GM23338 (cell line): ENCODE measurements around the gene KCNMA1. TPM values are rescaled to one million over a fixed set of nuclear protein-coding genes. Genes with fewer than 3 reads are reported as not detected.

Experiments
- ATAC-seq: fragments of 200-7000 bp; cut with Tn5 transposase; 3 replicates; pipeline ENCODE4 v1.9.1; 2020
- DNase-seq: peaks from one replicate; pipeline ENCODE4 v3.0.0-alpha.2; 2015; ENCODE audit warnings: low spot score
- H2AFZ ChIP-seq: fragments of 200-600 bp; sonication (generic); 2 replicates; pipeline ENCODE4 v1.8.0; 2016; ENCODE audit warnings: antibody characterized with exemption, mild to moderate bottlenecking, moderate library complexity
- H3F3A ChIP-seq: fragments of 200-600 bp; sonication (generic); replicated peaks from 2 replicates; pipeline ENCODE4 v1.8.0; 2017; ENCODE audit warnings: antibody characterized with exemption, mixed run types, low read depth
- H3K27ac ChIP-seq: fragments of 200-600 bp; sonication (generic); 2 replicates; pipeline ENCODE4 v1.6.1; 2016; ENCODE audit warnings: low read depth
- H3K27me3 ChIP-seq: fragments of 200-600 bp; sonication (generic); 2 replicates; pipeline ENCODE4 v1.8.0; 2016; ENCODE audit warnings: mild to moderate bottlenecking, mixed run types, moderate library complexity; ENCODE audit not compliant: insufficient read depth
- H3K36me3 ChIP-seq: fragments of 200-600 bp; sonication (generic); 2 replicates; pipeline ENCODE4 v1.8.0; 2016; ENCODE audit warnings: mild to moderate bottlenecking; ENCODE audit not compliant: insufficient read depth
- H3K4me1 ChIP-seq: fragments of 200-600 bp; sonication (generic); 2 replicates; pipeline ENCODE4 v1.8.0; 2016; ENCODE audit warnings: mild to moderate bottlenecking, moderate library complexity; ENCODE audit not compliant: insufficient read depth
- H3K4me2 ChIP-seq: fragments of 200-600 bp; sonication (generic); 2 replicates; pipeline ENCODE4 v1.7.1; 2017; ENCODE audit warnings: mixed run types
- H3K4me3 ChIP-seq: fragments of 200-600 bp; sonication (generic); 2 replicates; pipeline ENCODE4 v1.6.1; 2016; ENCODE audit warnings: mixed run types
- H3K79me2 ChIP-seq: fragments of 200-600 bp; sonication (generic); replicated peaks from 2 replicates; pipeline ENCODE4 v1.8.0; 2017; ENCODE audit warnings: mild to moderate bottlenecking; ENCODE audit not compliant: insufficient read depth
- H3K9me2 ChIP-seq: fragments of 200-600 bp; sonication (generic); 2 replicates; pipeline ENCODE4 v1.8.0; 2017; ENCODE audit not compliant: insufficient read depth
- H4K20me1 ChIP-seq: fragments of 200-600 bp; sonication (generic); replicated peaks from 2 replicates; pipeline ENCODE4 v1.8.0; 2017; ENCODE audit warnings: mild to moderate bottlenecking; ENCODE audit not compliant: insufficient read depth
- H3K27ac Mint-ChIP-seq: 2 replicates; pipeline ENCODE4 v1.8.0; 2020; ENCODE audit warnings: inconsistent platforms, mild to moderate bottlenecking, moderate library complexity, mixed read lengths
- H3K27me3 Mint-ChIP-seq: 3 replicates; pipeline ENCODE4 v1.8.0; 2022; ENCODE audit warnings: low read depth, mild to moderate bottlenecking, moderate library complexity, mixed read lengths, inconsistent platforms; ENCODE audit not compliant: insufficient read depth, poor library complexity
- H3K36me3 Mint-ChIP-seq: 3 replicates; pipeline ENCODE4 v1.8.0; 2021; ENCODE audit warnings: low read depth, mild to moderate bottlenecking, inconsistent platforms, moderate library complexity, mixed read lengths
- H3K4me1 Mint-ChIP-seq: 3 replicates; pipeline ENCODE4 v1.8.0; 2020; ENCODE audit warnings: mild to moderate bottlenecking, inconsistent platforms, mixed read lengths
- H3K4me3 Mint-ChIP-seq: 3 replicates; pipeline ENCODE4 v1.8.0; 2021; ENCODE audit warnings: moderate library complexity, mild to moderate bottlenecking, inconsistent platforms, mixed read lengths
- H3K9me3 Mint-ChIP-seq: 3 replicates; pipeline ENCODE4 v1.8.0; 2020; ENCODE audit warnings: moderate library complexity, mild to moderate bottlenecking, inconsistent platforms, mixed read lengths
- CREB1 ChIP-seq: fragments of 250-450 bp; sonication (Bioruptor Pico); IDR thresholded peaks from 2 replicates; pipeline ENCODE4 v1.5.0; 2020; ENCODE audit warnings: low read depth, mild to moderate bottlenecking, moderate library complexity
- CTCF ChIP-seq, 2 experiments: fragments of 200-600 bp in 1 of 2; sonication (generic) in 1 of 2; conservative IDR thresholded peaks; 2 replicates each; pipeline versions ENCODE4 v1.5.1 to v1.6.1; 2016 to 2017; ENCODE audit warnings: antibody characterized with exemption in 2 of 2, low read depth in 2 of 2, mild to moderate bottlenecking in 2 of 2, moderate library complexity in 1 of 2
- EZH2 ChIP-seq: fragments of 200-600 bp; sonication (generic); IDR thresholded peaks from one replicate; pipeline ENCODE4 v1.8.0; 2017; ENCODE audit warnings: antibody characterized with exemption, mild to moderate bottlenecking, low read depth; ENCODE audit not compliant: unreplicated experiment
- EZH2phosphoT487 ChIP-seq: fragments of 200-600 bp; sonication (generic); IDR thresholded peaks from one replicate; pipeline ENCODE4 v1.8.1; 2018; ENCODE audit warnings: antibody characterized with exemption; ENCODE audit not compliant: unreplicated experiment
- JUNB ChIP-seq: IDR thresholded peaks from one replicate; pipeline ENCODE4 v1.6.1; 2016; ENCODE audit warnings: antibody characterized with exemption; ENCODE audit not compliant: unreplicated experiment
- NANOG ChIP-seq: IDR thresholded peaks from 2 replicates; pipeline ENCODE4 v1.6.1; 2016; ENCODE audit warnings: antibody characterized with exemption, borderline replicate concordance
- POLR2AphosphoS5 ChIP-seq: IDR thresholded peaks from 2 replicates; pipeline ENCODE4 v1.6.1; 2016; ENCODE audit warnings: antibody characterized with exemption, low read depth
- REST ChIP-seq: IDR thresholded peaks from one replicate; pipeline ENCODE4 v1.6.1; 2018; ENCODE audit warnings: antibody characterized with exemption; ENCODE audit not compliant: unreplicated experiment
- STAT1 ChIP-seq: IDR thresholded peaks from one replicate; pipeline ENCODE4 v1.6.1; 2016; ENCODE audit warnings: antibody characterized with exemption; ENCODE audit not compliant: unreplicated experiment
- ZNF114 ChIP-seq: fragments of 250-450 bp; sonication (Bioruptor Pico); IDR thresholded peaks from 2 replicates; pipeline ENCODE4 v1.5.0; 2020; ENCODE audit warnings: mild to moderate bottlenecking, moderate library complexity
- ZNF331 ChIP-seq: fragments of 250-450 bp; sonication (Bioruptor Pico); IDR thresholded peaks from 2 replicates; pipeline ENCODE4 v1.5.0; 2020; ENCODE audit warnings: low read depth, mild to moderate bottlenecking, moderate library complexity
- polyA plus RNA-seq: library from polyadenylated mRNA; unstranded; fragments of >200 nt; fragmentation: Nextera tagmentation; extraction: Ambion mirVana; gene quantifications from 2 replicates; pipeline ENCODE4 v1.2.1, GENCODE V29; 2016
- total RNA-seq: library from RNA; depleted of rRNA; stranded (reverse); fragments of >200 nt; shearing (Covaris generic); gene quantifications from 2 replicates; pipeline ENCODE4 v1.2.3, GENCODE V29; 2014
- TF ChIP-seq, protein P1 (sequence below): fragments of 250-450 bp; sonication (Bioruptor Pico); IDR thresholded peaks from 2 replicates; pipeline ENCODE4 v1.5.0; 2020; ENCODE audit warnings: mild to moderate bottlenecking, moderate library complexity

KCNMA1 gene
- total and polyA plus RNA-seq, 2 experiments from 2014 or later = 8.2 to 9.0 TPM

GRCh38 chr10:76906256-76906655 lies 731.4 kb downstream of the KCNMA1 start:
- H3K9me2 ChIP-seq = no peaks in the 10 kb centered on the region
- H3K4me2 ChIP-seq = no peak overlapping the region
- H3K4me1 ChIP-seq = no peaks in the 10 kb centered on the region
- H3K4me1 Mint-ChIP-seq = no peaks in the 10 kb centered on the region
- H3K36me3 Mint-ChIP-seq = peaks cover 9% of the 10 kb centered on the region; the same call in 1 of the 3 replicates
- DNase-seq = no peak
- H3K36me3 ChIP-seq = no peaks in the 10 kb centered on the region
- H3K27ac ChIP-seq = no peak overlapping the region
- no peaks in the 10 kb centered on the region for H3K27me3 Mint-ChIP-seq
- no peaks in the 10 kb centered on the region for H3K79me2 ChIP-seq
- no peak overlapping the region for H2AFZ ChIP-seq
- H3K27ac Mint-ChIP-seq = no peak overlapping the region
- no peak for ATAC-seq
- H3K27me3 ChIP-seq = no peaks in the 10 kb centered on the region
- no peaks in the 10 kb centered on the region for H3F3A ChIP-seq
- no peaks in the 10 kb centered on the region; the same call in 2 of the 3 replicates for H3K9me3 Mint-ChIP-seq
- H3K4me3 ChIP-seq = no peak overlapping the region
- no peak overlapping the region for H3K4me3 Mint-ChIP-seq
- no peak for TF ChIP-seq ZNF331 (CRISPR knock-in tag)
- no peak for TF ChIP-seq REST
- no peaks in the 10 kb centered on the region for H4K20me1 ChIP-seq

GRCh38 chr10:76905251-76905650 lies 732.4 kb downstream of the KCNMA1 start:
- H3K36me3 Mint-ChIP-seq = peaks cover 9% of the 10 kb centered on the region; the same call in 1 of the 3 replicates
- no peaks in the 10 kb centered on the region; the same call in 2 of the 3 replicates for H3K9me3 Mint-ChIP-seq
- no peak overlapping the region for H3K27ac Mint-ChIP-seq
- no peak overlapping the region for H3K4me3 Mint-ChIP-seq
- no peaks in the 10 kb centered on the region for H3K4me1 Mint-ChIP-seq
- no peaks in the 10 kb centered on the region for H3K4me1 ChIP-seq
- no peak for DNase-seq
- no peaks in the 10 kb centered on the region for H3F3A ChIP-seq
- no peaks in the 10 kb centered on the region for H4K20me1 ChIP-seq
- H2AFZ ChIP-seq = no peak overlapping the region
- no peak for ATAC-seq
- H3K9me2 ChIP-seq = no peaks in the 10 kb centered on the region
- H3K27me3 ChIP-seq = no peaks in the 10 kb centered on the region
- no peaks in the 10 kb centered on the region for H3K36me3 ChIP-seq
- H3K27me3 Mint-ChIP-seq = no peaks in the 10 kb centered on the region
- H3K4me2 ChIP-seq = no peak overlapping the region
- H3K27ac ChIP-seq = no peak overlapping the region
- no peak overlapping the region for H3K4me3 ChIP-seq
- H3K79me2 ChIP-seq = no peaks in the 10 kb centered on the region
- no peak for TF ChIP-seq ZNF331 (CRISPR knock-in tag)
- no peak for TF ChIP-seq STAT1
- TF ChIP-seq CTCF (conservative IDR thresholded peaks at IDR 0.05; ENCODE audit: low read depth in 2 of 2) = no peak
- TF ChIP-seq EZH2phosphoT487 = no peak
- no peak for TF ChIP-seq ZNF114 (CRISPR knock-in tag)
- TF ChIP-seq POLR2AphosphoS5 = no peak
- no peak for TF ChIP-seq NANOG
- TF ChIP-seq CREB1 (CRISPR knock-in tag) = no peak
- no peak for TF ChIP-seq EZH2
- TF ChIP-seq JUNB = no peak
- TF ChIP-seq, protein P1, sequence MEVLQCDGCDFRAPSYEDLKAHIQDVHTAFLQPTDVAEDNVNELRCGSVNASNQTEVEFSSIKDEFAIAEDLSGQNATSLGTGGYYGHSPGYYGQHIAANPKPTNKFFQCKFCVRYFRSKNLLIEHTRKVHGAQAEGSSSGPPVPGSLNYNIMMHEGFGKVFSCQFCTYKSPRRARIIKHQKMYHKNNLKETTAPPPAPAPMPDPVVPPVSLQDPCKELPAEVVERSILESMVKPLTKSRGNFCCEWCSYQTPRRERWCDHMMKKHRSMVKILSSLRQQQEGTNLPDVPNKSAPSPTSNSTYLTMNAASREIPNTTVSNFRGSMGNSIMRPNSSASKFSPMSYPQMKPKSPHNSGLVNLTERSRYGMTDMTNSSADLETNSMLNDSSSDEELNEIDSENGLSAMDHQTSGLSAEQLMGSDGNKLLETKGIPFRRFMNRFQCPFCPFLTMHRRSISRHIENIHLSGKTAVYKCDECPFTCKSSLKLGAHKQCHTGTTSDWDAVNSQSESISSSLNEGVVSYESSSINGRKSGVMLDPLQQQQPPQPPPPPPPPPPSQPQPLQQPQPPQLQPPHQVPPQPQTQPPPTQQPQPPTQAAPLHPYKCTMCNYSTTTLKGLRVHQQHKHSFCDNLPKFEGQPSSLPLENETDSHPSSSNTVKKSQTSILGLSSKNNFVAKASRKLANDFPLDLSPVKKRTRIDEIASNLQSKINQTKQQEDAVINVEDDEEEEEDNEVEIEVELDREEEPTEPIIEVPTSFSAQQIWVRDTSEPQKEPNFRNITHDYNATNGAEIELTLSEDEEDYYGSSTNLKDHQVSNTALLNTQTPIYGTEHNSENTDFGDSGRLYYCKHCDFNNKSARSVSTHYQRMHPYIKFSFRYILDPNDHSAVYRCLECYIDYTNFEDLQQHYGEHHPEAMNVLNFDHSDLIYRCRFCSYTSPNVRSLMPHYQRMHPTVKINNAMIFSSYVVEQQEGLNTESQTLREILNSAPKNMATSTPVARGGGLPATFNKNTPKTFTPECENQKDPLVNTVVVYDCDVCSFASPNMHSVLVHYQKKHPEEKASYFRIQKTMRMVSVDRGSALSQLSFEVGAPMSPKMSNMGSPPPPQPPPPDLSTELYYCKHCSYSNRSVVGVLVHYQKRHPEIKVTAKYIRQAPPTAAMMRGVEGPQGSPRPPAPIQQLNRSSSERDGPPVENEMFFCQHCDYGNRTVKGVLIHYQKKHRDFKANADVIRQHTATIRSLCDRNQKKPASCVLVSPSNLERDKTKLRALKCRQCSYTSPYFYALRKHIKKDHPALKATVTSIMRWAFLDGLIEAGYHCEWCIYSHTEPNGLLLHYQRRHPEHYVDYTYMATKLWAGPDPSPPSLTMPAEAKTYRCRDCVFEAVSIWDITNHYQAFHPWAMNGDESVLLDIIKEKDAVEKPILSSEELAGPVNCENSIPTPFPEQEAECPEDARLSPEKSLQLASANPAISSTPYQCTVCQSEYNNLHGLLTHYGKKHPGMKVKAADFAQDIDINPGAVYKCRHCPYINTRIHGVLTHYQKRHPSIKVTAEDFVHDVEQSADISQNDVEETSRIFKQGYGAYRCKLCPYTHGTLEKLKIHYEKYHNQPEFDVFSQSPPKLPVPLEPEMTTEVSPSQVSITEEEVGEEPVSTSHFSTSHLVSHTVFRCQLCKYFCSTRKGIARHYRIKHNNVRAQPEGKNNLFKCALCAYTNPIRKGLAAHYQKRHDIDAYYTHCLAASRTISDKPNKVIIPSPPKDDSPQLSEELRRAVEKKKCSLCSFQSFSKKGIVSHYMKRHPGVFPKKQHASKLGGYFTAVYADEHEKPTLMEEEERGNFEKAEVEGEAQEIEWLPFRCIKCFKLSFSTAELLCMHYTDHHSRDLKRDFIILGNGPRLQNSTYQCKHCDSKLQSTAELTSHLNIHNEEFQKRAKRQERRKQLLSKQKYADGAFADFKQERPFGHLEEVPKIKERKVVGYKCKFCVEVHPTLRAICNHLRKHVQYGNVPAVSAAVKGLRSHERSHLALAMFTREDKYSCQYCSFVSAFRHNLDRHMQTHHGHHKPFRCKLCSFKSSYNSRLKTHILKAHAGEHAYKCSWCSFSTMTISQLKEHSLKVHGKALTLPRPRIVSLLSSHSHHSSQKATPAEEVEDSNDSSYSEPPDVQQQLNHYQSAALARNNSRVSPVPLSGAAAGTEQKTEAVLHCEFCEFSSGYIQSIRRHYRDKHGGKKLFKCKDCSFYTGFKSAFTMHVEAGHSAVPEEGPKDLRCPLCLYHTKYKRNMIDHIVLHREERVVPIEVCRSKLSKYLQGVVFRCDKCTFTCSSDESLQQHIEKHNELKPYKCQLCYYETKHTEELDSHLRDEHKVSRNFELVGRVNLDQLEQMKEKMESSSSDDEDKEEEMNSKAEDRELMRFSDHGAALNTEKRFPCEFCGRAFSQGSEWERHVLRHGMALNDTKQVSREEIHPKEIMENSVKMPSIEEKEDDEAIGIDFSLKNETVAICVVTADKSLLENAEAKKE (CRISPR knock-in tag) = no peak
